HAP-1 (cell line): ENCODE measurements around the gene CIPC.

ENCODE experiments used
- DNase-seq, 2 experiments: peaks; one replicate each; pipeline ENCODE4 v3.0.0-alpha.2; 2016 to 2020; ENCODE audit warnings: low spot score in 2 of 2
- H3K27me3 ChIP-seq: fragments of 250-450 bp; sonication (Bioruptor Pico); 2 replicates; pipeline ENCODE4 v1.5.1; 2020; ENCODE audit warnings: low read depth, mild to moderate bottlenecking, moderate library complexity
- H3K36me3 ChIP-seq: fragments of 250-450 bp; sonication (Bioruptor Pico); replicated peaks from 2 replicates; pipeline ENCODE4 v1.5.1; 2020; ENCODE audit warnings: mild to moderate bottlenecking
- H3K4me1 ChIP-seq: fragments of 250-450 bp; sonication (Bioruptor Pico); 2 replicates; pipeline ENCODE4 v1.5.1; 2020; ENCODE audit warnings: mild to moderate bottlenecking
- H3K4me3 ChIP-seq: fragments of 250-450 bp; sonication (Bioruptor Pico); 2 replicates; pipeline ENCODE4 v1.5.1; 2020; ENCODE audit warnings: mild to moderate bottlenecking, moderate library complexity
- H3K9me3 ChIP-seq: fragments of 250-450 bp; sonication (Bioruptor Pico); 2 replicates; pipeline ENCODE4 v1.5.1; 2020; ENCODE audit warnings: mild to moderate bottlenecking, moderate library complexity
- in situ Hi-C: fragments of 300-500 bp; cut with MboI; formaldehyde crosslinking; loops from 3 replicates; pipeline ENCODE4 v1.14.3; 2020; ENCODE audit warnings: low sequenced_read_pairs, inconsistent platforms, mixed read lengths

CIPC gene

DNA sequence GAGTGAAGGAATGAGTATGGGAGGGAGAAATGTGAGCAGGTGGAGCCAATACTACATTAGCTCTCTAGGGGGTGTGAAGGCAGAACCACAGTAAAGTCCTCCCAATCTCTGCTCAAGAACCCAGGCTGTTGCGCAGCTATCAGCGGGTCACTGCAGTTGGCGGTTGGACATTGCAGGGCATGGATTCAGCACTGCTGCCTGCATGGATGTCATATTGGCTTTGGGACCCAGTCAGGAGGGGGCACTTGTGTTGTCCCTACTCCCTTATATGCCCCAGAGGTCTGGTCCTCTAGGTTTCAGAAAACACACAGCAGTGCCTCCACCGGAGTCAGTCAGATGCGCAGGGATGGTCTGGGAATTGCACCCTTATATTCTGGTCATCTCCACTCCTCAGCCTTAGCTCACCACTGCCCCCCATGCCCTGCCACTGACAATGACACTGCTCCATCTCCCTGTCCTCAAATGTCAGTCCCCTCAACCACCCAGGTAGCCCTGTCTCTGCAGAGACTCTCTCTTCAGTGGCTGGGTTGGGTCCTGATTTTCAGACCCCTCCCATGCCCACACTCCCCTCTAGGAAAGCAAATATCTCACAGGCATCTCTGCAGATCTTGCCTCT lies 33.9 kb downstream of the CIPC start:
- peaks cover 15% of the 10 kb centered on the region for H3K27me3 ChIP-seq
- H3K36me3 ChIP-seq, result no peaks in the 10 kb centered on the region
- in situ Hi-C loops, result no loop called here
- no peaks in the 10 kb centered on the region for H3K4me1 ChIP-seq
- H3K4me3 ChIP-seq, result no peak overlapping the region
- DNase-seq, result no peak
- H3K9me3 ChIP-seq, result no peaks in the 10 kb centered on the region

DNA sequence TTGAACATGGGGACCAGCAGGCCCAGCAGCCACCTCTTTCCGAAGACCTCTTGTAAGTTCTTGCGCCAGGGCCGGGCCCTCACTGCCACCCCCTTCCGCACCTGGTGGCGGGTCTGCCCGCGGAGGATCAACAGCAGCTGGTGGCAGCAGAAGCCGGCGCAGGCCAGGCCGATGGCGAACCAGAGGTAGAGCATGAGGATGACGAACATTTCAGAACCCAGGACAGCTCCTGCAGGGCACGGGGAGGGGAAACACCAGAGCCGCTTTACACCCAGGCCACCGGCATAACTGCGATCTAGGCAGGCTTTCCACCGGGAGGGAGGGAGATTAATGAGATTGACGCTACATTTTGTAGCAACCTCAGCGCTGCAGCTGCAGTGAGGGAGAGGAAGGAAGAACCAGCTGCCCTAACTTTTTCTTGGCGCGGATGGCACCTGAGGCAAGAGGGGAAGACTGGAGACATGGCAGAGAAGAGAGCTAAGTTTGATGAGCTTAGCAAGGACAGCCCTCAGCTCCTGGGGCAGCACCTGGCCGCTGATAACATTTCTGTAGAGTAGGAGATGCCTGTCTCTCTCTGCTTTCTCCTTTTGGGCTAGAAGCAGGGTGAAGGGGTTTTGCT lies 35.8 kb downstream of the CIPC start:
- peaks cover 15% of the 10 kb centered on the region for H3K27me3 ChIP-seq
- no peaks in the 10 kb centered on the region for H3K4me1 ChIP-seq
- H3K36me3 ChIP-seq, result no peaks in the 10 kb centered on the region
- H3K4me3 ChIP-seq, result no peak overlapping the region
- in situ Hi-C loops, result no loop called here
- DNase-seq, result peak; percentile 62 to 89
- no peaks in the 10 kb centered on the region for H3K9me3 ChIP-seq

DNA sequence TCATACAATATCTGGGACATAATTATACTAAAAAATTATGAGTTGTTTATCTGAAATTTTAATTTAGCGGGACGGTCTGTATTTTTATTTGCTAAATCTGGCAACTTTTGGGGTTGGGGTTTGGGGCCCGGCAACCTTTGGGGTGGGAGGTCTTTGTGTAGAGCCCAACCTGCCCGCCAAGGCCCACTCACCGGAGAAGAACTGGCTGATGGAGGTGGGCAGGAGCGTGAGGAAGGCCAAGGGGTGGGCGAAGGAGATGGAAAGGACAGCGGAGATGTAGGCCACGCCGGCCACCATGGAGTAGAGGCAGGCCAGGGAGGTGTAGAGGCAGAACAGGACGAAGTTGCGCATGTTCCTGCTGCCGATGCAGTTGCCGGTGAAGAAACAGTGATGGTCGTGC lies 41.0 kb downstream of the CIPC start:
- Histone ChIP-seq H3K9me3 (no peaks in the 10 kb centered on the region), H3K4me1 (peaks cover 11% of the 10 kb centered on the region; the same call in 1 of the 2 replicates), H3K27me3 (peaks cover 35% of the 10 kb centered on the region), H3K4me3 (no peak overlapping the region), H3K36me3 (no peaks in the 10 kb centered on the region)
- no peak for DNase-seq
- in situ Hi-C loops, result no loop called here

DNA sequence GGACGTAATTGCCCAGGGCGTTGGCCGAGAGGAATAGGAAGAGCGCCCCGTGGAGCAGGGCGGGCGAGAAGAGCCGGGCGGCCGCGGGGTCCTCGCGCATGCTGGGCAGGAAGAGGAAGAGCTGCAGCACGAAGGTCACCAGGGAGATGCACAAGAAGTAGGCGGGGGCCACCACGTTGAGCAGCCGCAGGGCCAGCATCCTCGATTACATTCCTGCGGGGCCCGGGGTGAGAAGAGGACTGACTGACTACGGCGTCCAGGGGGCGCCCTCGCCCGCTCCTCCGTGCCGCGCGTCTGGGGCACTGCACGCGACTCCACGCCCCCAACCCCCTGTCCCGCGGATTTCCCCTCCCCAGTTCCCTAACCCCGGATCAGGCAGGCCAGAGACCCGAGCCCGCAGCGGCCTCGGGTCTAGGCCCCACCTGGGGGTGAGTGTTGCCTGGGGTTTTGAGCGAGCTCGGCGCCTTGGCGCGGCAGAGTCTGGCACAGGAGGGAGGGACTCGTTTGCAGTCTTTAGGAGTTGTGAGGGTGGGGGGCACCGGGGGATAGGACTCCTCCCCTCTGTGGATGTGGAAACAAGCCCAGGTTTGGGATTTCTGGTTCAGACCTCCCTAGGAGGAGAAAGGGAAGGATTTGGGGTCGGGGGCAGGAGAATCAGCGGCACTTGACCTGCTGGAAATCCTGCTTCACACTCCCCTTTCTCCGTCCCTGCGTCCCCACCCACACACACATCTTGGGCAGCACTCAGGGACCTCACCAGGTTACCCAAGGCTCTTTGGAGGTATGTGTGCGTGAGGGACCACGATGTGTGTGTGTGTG lies 41.7 kb downstream of the CIPC start:
- Histone ChIP-seq H3K4me3 (peak overlapping the region; percentile 28), H3K4me1 (peaks cover 15% of the 10 kb centered on the region), H3K36me3 (no peaks in the 10 kb centered on the region), H3K27me3 (peaks cover 36% of the 10 kb centered on the region), H3K9me3 (no peaks in the 10 kb centered on the region)
- in situ Hi-C loops, result loop anchor here (10.0 kb wide), 1 partner anchor 175 kb away; no protein-coding TSS in a partner anchor
- DNase-seq, result peak; percentile 56 to 82

DNA sequence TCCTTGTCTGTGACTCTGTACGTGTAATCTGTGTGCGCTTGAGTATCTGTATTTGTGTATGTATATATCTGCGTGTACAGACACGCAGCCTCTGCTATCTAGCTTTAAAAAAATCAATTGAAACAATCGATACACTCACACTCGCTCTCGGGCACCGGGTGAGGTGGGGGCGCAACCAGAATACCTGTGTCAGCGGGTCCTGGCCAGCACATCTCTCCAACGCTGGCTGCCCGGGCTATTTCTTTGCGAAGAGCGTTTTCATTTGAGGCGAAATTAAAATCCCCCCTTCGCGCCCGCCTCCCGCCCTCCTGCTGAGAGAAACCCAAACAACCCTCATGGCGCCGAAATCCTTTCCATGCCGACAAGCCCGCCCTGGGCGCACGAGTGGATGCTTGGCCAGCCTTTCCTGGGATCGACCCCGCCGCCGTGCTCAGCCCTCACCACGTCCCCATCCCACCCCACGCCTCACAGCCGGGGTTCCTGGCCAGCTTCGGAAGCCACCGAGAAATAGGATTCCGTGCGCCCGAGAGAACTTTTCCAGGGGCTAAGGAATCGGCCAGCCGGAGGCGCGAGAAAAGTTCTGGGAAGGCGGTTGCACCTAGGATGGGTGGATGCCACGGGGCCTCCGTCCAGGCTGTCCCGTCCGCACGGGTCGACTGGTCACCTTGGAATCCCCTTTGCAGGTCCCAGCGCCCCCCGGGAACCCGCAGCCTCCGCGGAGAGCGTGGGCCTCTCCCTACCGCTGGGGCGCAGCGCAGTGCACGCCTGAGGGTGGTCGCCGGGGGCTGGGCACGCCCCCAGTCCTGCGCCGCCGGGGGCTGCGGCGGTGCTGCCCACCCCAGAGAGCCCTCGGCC lies 42.5 kb downstream of the CIPC start:
- H3K27me3 ChIP-seq, result peaks cover 40% of the 10 kb centered on the region
- no peaks in the 10 kb centered on the region for H3K36me3 ChIP-seq
- in situ Hi-C loops, result loop anchor here (10.0 kb wide), 1 partner anchor 174 kb away; no protein-coding TSS in a partner anchor
- H3K9me3 ChIP-seq, result no peaks in the 10 kb centered on the region
- peaks cover 15% of the 10 kb centered on the region for H3K4me1 ChIP-seq
- H3K4me3 ChIP-seq, result peak overlapping the region; percentile 28
- peak in 1 of 2 experiments; percentile 32 for DNase-seq

DNA sequence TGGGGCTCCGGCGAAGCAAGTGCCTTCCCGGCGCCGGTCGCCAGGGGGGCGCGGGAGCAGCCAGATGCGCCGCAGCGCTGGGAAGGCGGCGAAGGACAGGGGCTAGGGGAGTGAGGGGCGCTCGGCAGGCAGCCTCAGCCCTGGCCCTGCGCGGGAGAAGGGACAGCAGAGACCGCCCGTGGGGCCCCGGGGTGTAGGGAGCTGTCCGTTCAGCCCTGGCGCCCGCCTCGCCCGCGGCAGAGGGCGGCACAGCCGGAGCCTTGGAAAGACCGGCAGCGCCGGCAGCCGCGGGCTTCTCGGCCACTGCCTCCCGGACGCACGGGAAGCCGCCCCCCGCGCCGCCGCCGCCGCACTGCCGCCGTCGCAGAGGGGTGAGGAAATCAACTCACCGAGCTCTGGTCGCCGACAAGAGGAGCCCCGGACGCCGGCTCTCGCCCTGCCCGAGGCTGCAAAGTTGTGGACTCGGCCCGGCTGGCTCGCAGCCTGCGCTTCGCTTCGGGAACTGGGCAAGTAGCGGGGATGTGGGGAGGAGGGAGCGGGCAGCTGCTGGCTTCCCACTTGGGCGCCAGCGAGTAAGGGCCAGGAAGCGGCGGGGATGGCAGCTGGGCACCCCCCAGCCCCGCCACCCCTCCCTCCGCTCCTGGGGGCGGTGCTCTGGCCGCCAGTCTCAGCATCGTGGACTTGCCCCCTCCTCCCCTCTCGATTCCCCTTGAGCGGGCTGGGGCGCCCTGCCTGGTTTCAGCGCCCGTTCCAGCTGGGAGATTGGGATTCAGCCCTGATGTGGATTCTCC lies 43.4 kb downstream of the CIPC start, which contains the start of gene ZDHHC22:
ZDHHC22 (minus strand) TSS at position 578 of the 791 bp plus-strand sequence. CDS start 2,053 bp downstream, outside the sequence.
- in situ Hi-C loops, result loop anchor here (10.0 kb wide), 1 partner anchor 173 kb away; no protein-coding TSS in a partner anchor
- Histone ChIP-seq H3K9me3 (no peaks in the 10 kb centered on the region), H3K27me3 (peaks cover 46% of the 10 kb centered on the region), H3K4me3 (peak within 1 kb of the TSS; percentile 28), H3K36me3 (no peaks in the 10 kb centered on the region), H3K4me1 (peaks cover 15% of the 10 kb centered on the region)
- DNase-seq, result peak; percentile 53 to 66

DNA sequence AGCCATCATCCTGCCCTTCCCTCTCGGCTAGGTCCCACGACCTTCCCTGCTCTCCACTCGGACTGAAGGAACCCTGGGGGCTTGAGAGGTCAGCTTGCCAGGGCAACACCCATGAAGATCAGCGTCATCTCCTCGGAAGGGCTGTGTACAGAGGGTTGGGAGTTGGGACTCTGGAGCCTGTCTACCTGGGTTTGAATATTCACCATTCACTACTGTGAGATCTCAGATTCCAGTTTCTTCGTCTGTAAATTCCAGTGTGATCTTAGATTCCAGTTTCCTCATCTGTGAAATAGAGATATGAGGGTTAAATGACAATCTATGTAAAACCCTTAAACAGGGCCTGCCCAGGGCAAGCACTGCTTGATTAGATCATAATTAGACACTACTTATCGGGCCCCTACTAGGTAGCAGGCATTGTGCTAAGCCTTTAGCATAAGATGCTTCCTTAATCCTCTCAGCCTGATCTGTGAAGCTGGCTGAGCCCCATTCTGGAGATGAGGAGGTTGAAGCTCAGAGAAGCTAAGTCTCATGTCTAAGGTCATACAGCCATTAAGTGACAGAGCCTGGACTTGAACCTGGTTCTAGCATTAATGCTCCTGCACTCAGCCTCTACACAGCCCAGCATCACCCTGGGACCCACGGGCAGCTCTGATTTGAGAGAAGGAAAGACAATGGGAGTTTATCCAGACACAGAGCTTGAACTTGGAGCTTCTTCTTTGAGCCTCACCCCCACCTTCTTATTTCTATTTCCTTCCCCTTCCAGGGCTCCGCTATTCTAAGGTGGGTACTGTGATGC lies 44.1 kb downstream of the CIPC start:
- peak overlapping the region; percentile 28; the same call in 1 of the 2 replicates for H3K4me3 ChIP-seq
- no peaks in the 10 kb centered on the region for H3K9me3 ChIP-seq
- in situ Hi-C loops, result loop anchor here (10.0 kb wide), 1 partner anchor 173 kb away; no protein-coding TSS in a partner anchor
- peaks cover 54% of the 10 kb centered on the region for H3K27me3 ChIP-seq
- H3K36me3 ChIP-seq, result no peaks in the 10 kb centered on the region
- H3K4me1 ChIP-seq, result peaks cover 15% of the 10 kb centered on the region
- no peak for DNase-seq

DNA sequence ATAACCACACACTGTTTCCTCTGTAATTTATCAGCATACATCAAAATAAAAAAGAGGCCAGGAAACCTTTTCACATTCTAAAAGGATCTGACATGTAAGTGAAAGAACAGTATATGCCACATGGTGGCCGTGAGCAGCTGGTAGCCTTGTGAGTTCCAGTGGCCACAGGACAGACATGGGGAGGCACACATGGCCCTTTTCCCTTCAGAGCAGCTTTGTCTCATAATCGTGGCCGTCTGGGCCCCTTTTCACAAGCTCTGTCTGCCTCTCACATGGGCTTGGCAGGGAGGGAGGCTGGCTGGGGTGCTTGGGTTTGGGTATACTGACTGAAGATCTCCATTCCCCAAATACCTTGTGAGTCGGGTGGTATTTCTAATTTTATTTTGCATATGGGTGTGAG lies 45.0 kb downstream of the CIPC start:
- no peaks in the 10 kb centered on the region for H3K9me3 ChIP-seq
- in situ Hi-C loops, result loop anchor here (10.0 kb wide), 1 partner anchor 172 kb away; no protein-coding TSS in a partner anchor
- peaks cover 56% of the 10 kb centered on the region for H3K27me3 ChIP-seq
- H3K4me3 ChIP-seq, result no peak overlapping the region
- no peaks in the 10 kb centered on the region for H3K36me3 ChIP-seq
- DNase-seq, result no peak
- peaks cover 15% of the 10 kb centered on the region for H3K4me1 ChIP-seq

DNA sequence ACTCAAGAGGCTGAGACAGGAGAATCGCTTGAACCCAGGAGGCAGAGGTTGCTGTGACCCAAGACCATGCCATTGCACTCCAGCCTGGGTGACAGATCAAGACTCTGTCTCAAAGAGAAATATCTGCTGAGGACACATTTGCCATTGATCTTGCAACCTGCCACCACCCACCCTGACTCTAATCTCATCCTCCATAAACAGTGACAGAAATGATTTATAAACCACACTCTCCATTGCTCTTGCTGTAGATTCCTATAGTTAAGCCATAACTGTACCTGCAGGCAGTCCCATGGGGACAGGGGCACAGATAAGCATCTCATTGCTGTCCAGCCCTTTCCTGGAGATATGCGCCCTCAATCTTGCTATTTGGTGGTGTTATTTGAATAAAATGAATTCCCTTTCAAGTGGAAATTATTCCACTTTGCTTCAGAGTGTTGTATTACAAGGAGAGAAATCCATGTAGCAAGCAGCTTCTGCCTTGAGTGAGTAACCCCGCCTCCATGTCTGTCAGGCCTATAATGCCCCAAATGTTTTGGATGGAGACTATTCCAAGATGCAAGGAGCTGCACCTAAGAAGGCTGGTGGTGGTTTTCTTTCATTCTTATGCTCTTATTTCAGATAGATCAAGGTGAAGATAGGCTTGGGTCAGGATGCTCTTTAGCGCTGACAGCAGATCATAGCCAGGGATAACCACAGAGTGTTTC lies 46.5 kb downstream of the CIPC start:
- H3K4me1 ChIP-seq, result peaks cover 15% of the 10 kb centered on the region
- peaks cover 56% of the 10 kb centered on the region for H3K27me3 ChIP-seq
- peak in 1 of 2 experiments; percentile 19 for DNase-seq
- no peak overlapping the region for H3K4me3 ChIP-seq
- no peaks in the 10 kb centered on the region for H3K36me3 ChIP-seq
- in situ Hi-C loops, result loop anchor here (10.0 kb wide), 1 partner anchor 170 kb away; no protein-coding TSS in a partner anchor
- no peaks in the 10 kb centered on the region for H3K9me3 ChIP-seq

DNA sequence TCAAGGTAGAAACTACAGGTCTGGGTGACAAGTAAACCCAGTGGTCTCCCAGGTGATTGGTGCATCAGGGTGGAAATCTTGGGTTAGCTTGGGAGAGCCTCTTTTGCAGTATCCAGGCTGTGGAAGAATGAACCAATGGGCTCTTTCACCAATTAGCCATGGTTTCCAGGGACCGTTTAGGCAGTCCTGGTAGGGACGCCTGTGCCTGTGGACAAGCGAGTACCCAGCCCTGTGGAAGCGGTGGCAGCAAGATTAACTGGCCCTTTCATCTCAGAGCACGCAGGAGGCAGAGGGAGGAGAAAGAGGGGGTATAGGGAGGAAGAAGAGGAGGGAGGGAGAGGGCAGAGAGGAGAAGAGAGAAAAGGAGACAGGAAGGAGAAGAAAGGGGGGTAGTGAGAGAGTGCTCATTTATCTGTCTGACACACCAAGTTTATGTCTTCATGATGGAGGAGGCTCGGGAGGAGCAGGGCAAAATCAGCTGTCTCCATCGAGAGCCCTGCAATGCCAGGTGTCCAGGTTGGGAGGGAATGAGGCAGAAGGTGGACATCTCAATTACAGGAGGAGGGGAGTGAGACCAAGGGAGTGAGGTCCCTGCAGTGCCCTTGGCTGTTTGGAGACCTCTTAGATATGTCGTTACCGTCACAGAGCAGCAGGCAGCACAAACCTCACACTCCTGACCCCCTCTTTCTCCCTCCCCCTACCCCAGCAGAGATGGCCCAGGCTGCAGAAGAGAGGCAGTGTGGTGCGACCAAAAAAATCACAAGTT lies 48.1 kb downstream of the CIPC start:
- Histone ChIP-seq H3K36me3 (no peaks in the 10 kb centered on the region), H3K4me3 (no peak overlapping the region), H3K27me3 (peaks cover 49% of the 10 kb centered on the region), H3K4me1 (peaks cover 4% of the 10 kb centered on the region), H3K9me3 (no peaks in the 10 kb centered on the region)
- no peak for DNase-seq
- in situ Hi-C loops, result loop anchor here (10.0 kb wide), 1 partner anchor 169 kb away; no protein-coding TSS in a partner anchor
